GM19043 (cell line): Measurements from ENCODE around the gene CLEC20A.

Experiments used
- ATAC-seq: cut with Tn5 transposase; IDR thresholded peaks from one replicate; pipeline ENCODE4 v1.9.1; 2021; ENCODE audit warnings: low read depth; ENCODE audit not compliant: unreplicated experiment

CLEC20A gene

DNA sequence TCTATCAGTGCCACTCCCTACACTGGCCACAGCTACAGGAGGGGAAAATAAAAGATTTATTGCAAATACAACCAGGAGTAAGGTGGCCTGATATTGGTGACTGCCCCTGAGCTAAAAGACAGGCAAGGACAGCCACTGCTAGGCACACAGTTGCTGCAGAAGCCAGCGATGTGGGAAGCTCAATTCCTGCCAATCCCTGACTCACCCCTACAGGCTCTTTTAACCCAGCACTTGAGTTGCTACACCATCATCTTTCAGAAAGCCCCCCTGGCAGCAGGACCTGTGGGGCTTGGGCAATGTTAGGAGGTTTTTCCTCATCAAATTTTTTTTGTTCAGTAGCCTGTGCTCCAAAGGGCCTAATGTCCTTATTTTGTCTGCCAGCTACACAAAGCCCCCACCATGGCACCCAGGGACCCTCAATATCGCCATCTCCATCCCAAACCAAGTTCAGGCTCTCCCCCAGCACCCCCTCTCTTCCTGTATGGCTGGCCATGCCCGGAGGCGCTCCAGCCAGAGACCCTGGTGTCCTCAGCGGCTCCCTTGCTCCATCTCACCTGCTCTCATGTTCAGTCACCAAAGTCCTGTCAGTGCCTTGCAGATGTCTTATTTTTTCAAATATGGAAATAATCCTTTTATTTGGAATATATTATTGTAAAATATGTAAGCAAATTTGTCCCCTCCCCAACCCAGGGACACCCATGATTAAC, 13.4 kb downstream of the CLEC20A start:
- no peak for ATAC-seq

DNA sequence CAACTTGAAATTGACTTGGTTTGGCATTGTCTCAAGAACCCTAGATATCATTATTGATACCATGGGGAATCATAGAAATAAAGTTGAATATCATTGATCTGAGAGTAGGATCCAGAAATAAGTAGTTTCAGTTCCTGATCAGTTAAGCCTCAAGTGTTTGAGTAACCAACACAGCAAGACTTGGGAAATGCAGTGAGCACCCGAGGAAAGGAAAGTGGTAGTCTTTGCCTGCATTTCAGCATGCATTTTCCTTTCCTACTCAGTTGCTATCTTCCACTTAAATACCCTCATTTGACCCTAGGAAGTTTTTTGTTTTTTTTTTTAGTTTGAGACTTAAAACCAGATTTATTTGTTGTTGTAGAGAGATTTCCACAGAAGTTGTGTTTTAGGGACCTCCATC, 18.9 kb downstream of the CLEC20A start:
- ATAC-seq, result no peak

DNA sequence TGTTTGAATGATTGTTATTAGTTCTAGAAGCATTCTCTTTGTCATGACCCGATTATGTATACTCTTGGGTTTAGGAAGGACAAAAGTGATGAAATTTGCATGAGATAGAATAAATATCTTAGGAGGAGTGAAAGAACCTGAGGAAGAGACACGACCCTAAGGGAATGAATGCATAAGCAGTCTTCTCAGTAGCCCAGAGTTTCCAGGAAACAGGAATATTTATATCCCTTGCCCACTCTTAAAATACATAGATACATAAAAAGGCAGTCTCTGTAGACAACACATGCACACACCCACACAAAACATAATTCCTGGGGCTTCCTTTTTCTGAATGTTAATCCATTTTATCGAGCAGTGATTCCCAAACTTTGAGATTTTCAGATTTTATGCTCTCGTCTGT, 19.4 kb downstream of the CLEC20A start:
- ATAC-seq, result no peak

DNA sequence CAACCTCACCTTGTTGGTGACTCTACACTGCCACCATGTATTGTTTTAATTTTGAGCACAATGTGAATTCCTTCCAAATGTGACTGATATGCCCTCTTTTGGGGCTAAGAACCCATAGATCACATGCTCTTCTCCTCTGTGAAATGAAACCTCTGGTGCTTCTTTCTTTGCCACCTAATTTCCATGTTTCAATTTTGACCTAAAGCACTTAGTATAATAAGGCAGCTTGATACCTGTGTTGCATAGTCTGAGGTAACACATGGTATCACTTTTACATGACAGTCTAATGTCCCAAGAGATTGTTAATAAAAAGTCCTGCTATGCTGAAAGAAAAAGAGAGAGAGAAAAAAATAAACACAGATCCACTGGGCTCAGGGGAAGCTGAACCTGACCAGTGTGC, 24.2 kb downstream of the CLEC20A start:
- ATAC-seq, result no peak

- ATAC-seq, result no peak
Observed at GRCh38 chr1:178470411-178470960, 26.3 kb downstream of the CLEC20A start.

DNA sequence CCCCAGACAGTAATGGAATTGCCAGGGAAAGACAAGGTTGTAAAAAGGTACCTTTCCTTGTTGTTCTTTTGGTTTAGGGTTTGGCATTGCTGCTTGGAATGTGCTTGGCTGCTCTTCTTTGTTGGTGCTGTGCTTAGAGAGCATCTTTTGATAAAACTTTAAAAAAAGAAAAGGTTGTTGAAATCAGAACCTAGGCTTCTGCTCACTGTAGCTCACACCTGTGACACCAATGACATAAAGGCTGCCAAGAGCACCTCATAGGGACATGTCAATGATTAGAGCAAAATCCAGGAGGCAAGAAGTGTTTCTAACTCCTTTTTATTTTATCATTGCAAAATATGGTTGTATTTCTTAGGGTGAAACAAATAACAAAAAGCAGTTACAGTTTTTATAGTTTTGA, 28.9 kb downstream of the CLEC20A start:
- no peak for ATAC-seq

DNA sequence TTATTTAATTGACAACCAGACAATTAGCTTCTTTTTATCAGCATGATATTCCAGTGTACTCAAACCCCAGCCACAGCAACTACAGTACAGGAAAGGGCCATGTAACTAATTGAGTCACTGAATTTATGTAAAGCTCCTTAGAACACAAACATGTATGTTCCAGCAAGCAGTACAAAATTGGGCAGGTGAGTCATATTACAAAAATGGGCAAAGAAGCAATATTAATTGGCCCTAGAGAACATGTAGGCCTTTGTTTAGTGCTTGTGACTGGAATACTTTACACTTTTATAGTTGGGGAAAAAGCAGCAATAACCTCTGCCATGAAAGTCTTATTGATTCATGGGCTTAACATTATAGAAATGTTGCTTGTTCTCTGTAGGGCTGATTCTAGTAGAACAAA, 31.8 kb downstream of the CLEC20A start:
- no peak for ATAC-seq

GRCh38 chr1:178464566-178464965, 32.2 kb downstream of the CLEC20A start:
- ATAC-seq, result no peak

DNA sequence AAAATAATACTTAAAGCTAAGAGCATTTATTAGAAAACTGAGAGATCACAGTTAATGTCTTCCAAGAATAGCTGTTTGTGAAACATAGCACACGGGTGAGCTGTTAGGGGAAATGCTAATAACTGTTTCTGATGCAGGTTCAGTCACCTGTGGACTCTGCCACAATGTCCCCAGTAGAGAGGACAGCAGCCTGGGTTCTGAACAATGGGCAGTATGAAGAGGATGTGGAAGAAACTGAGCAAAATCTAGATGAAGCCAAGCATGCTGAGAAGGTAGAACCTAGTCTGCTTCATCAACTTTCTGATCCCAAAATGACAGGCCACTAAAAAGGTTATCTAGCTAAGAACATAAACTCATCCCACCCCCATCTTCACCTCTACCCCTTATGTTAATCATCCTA, 32.6 kb downstream of the CLEC20A start:
- no peak for ATAC-seq

DNA sequence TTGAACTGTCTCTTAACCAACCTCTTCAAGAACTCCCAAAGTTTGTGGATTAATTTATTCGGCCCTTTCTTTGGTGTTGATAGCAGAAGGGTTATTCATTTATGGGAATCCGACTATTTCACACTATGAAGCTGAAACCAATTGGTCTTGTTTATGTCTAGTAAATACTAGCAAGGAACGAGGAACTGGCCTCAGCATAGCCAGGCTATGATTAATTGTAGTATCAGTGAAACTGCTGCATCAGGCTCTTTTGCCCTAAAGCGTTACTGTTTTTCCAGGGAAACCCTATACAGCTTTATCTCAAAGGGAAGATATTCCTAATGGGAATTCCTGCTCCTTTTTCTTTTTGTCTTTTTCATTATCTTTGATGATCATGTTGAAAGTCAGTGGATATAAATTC, 35.1 kb downstream of the CLEC20A start:
- no peak for ATAC-seq

- ATAC-seq, result no peak
Observed at GRCh38 chr1:178461104-178461503, 35.7 kb downstream of the CLEC20A start.

DNA sequence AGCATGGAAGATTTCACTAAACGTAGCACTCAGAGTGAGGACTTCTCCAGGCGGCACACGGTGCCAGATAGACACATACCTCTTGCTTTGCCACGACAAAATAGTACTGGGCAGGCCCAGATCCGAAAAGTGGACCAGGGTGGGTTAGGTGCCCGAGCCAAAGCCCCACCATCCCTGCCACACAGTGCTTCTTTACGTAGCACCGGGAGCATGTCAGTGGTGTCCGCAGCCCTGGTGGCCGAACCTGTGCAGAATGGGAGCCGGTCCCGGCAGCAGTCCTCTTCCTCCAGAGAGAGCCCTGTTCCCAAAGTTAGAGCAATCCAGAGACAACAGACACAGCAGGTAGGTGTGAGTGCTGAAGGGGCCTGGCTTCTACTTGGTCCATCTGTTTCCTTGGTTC, 38.6 kb downstream of the CLEC20A start:
- ATAC-seq, result no peak

DNA sequence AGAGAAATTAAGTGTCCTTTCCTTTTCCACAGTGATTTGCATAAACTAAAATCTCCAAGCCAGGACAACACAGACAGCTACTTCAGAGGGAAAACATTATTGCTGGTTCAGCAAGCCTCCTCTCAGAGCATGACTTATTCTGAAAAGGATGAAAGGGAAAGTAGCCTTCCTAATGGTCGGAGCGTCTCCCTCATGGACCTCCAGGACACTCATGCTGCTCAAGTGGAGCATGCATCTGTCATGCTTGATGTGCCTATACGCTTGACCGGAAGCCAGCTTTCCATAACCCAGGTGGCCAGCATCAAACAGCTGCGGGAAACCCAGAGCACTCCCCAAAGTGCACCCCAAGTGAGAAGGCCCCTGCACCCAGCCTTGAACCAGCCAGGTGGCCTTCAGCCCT, 39.1 kb downstream of the CLEC20A start:
- no peak for ATAC-seq

DNA sequence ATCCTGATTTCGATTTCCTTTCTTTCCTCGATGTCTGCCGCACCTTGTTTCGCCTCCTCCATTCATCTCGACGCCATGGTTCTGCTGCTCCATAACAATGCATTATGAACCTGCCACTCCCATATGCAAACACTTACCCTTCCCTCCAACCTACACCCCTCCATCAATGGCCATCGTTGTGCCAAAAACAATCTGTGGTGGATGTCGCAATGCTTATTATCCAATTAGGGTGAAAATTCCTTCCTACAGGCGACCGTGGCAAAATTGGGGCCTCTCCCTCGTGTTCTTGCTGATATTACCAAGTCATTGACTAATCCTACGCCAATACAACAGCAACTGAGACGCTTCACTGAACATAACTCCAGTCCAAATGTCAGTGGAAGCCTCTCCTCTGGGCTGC, 40.3 kb downstream of the CLEC20A start:
- ATAC-seq, result no peak

DNA sequence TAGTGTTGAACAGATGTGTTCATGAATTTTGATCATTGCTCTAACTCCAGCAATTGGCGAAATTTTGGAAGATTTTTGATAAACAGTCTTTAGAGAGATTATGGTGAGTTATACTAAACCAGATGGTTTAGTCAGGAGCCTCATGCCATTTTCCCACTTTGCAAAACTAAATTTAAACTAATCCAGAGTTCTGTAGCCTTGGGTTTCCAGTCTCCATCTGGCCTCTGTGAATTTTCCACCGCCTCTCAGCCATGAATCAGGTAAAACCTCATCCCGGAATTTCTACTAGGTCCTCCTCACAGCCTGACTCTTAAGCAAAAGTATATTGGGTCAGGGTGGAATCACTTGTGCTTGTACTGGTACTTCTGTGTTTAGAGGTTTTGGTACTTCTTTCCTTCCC, 44.8 kb downstream of the CLEC20A start:
- no peak for ATAC-seq

DNA sequence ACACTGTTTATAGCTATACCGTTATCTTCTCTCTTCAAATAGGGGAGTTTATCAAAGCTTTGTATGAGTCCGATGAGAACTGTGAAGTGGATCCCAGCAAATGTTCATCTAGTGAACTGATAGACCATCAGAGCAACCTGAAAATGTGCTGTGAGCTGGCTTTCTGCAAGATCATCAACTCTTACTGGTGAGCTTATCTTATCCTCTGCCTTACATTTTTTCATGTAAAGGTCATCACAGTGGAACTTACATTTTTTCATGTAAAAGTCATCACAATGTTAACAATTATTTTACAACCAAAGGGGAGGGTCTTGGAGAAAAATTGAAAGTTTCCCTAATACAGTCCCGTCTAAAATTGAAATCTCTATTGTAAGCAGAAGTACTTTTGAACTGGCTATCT, 45.2 kb downstream of the CLEC20A start:
- ATAC-seq, result no peak

GRCh38 chr1:178450871-178451270, 45.9 kb downstream of the CLEC20A start:
- no peak for ATAC-seq

- no peak for ATAC-seq
Observed at GRCh38 chr1:178442925-178443324, 53.8 kb downstream of the CLEC20A start.

GRCh38 chr1:178438432-178438831, 58.3 kb downstream of the CLEC20A start:
- no peak for ATAC-seq

GRCh38 chr1:178436899-178437298, 59.9 kb downstream of the CLEC20A start:
- no peak for ATAC-seq

DNA sequence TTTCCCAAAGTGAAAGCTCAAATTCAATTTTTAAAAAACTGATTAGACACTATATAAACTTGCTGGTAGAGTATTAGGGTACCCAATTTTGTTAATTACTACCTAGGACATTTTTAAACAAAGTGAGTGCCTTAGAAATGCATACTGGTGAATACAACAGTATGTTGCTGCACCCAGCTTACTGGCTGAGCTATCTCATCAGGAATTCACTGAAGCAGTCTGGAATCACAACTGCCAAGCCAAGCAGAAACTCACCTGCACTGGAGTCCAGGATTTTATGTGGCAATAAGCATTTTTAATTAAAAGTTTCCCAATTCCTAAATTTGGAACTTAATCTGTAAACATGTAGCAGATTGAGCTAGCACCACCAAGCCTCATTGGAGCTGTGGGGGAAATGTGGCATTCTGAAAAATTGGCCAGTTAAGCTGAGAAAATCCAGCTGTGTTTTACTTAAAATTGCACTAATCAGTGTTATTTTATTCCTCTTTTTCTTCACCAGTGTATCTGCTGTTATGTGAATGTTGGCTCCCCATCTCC, 61.8 kb downstream of the CLEC20A start:
- no peak for ATAC-seq

- ATAC-seq, result no peak
Observed at GRCh38 chr1:178434360-178434759, 62.4 kb downstream of the CLEC20A start.
